ENCODE measurements around the gene ZNF549.

DNA sequence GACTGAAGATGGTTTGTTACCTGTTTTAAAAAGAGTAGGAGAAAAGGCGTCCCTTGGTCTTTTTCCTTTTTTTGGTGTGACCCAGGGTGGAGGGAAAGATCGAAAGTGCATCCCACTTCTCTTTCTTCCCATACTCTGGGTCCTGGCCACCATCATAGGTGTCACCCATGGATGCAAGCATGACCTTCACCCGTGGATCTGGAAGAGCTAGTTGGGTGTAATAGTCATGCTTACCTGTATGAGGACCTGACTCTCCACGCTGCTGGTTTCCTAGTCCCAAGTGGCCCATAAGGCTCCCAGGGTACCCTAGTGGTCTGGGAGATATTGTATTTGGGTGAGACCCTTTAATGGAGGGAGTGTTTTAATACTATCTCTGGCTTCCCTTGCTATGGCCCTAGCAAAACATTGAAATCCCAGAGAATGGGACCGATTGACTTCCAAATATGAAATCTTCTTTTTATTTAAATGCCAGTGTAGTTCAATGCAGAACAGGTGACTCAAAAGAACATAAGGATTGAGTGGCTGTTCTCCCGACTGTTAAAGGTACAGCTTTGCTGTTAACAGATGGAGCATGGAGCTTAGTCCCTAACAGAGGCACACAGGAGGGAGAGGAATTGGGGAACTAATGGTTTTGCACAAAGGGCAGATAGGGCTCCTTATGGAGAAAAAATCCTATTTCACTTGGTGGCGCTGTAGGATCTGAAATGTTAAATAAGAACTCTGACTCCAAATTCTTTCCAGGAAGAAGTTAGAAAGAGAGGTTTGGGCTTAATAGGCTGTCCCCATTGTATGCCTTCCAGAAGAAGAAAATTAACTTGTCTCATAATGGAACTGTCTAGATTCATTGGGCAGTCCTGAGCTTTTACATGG, 39.5 kb downstream of the ZNF549 start:
- TF ChIP-seq, protein P1, sequence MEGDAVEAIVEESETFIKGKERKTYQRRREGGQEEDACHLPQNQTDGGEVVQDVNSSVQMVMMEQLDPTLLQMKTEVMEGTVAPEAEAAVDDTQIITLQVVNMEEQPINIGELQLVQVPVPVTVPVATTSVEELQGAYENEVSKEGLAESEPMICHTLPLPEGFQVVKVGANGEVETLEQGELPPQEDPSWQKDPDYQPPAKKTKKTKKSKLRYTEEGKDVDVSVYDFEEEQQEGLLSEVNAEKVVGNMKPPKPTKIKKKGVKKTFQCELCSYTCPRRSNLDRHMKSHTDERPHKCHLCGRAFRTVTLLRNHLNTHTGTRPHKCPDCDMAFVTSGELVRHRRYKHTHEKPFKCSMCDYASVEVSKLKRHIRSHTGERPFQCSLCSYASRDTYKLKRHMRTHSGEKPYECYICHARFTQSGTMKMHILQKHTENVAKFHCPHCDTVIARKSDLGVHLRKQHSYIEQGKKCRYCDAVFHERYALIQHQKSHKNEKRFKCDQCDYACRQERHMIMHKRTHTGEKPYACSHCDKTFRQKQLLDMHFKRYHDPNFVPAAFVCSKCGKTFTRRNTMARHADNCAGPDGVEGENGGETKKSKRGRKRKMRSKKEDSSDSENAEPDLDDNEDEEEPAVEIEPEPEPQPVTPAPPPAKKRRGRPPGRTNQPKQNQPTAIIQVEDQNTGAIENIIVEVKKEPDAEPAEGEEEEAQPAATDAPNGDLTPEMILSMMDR (IDR thresholded peaks at IDR 0.05) = no peak
- no peak for TF ChIP-seq POLR2AphosphoS5 (IDR thresholded peaks at IDR 0.05)
- TF ChIP-seq POLR2A (IDR thresholded peaks at IDR 0.05) = no peak
